CD4-positive, alpha-beta T cell treated with Interleukin-21 for 1 hour (primary cell): ENCODE data around the gene NANOGP8.

Experiments
- DNase-seq: peaks from one replicate; pipeline ENCODE4 v3.0.0-alpha.2; 2020

The NANOGP8 gene

DNA sequence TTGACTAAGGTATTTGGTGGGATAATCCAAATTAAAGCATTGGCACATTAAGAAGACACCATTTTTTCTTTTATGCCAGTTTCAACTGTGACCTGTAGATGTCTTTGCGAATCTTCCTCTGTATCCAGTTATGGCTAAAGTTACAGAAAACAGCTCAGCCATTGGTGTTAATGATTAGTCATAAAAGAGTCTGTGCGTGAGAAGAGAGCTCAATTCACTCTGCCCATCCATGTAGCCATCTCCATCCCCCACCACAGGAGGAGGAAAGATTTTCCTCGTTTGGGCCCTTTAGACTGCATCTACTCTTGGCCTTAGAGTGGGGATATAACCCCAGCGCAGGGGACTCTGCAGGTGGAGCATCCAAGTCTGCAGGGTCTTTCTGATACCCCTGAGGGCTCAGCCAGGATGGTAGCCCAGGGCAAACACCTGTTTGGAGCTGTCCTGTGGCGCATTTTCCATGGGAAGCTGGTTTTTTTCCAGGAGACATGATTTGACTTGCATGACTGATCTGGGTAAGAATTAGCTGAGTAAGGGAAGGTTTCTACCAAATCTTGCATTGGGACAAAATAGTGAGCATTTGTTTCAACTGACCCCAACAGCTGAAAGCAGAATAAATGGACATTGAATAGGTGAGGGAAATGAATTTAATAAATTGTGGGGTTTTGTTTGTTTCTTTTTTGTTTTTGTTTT is 29.5 kb downstream of the NANOGP8 start:
- DNase-seq, result no peak

DNA sequence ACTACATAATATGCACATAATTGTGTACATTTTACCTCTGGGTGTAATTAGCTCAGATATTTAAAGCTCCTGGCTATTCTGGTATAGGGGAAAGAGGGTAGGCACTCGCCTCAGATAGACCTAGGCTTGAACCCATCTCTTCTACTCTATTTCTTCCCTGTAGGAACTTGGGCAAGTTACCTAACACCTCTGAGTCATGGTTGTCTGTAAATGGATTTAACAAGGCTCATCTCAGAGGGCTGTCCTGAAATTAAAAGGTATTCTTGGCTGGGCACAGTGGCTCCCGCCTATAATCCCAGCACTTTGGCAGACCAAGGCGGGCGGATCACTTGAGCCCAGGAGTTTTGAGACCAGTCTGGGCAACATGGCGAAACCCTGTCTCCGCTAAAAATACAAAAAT is 30.7 kb downstream of the NANOGP8 start:
- DNase-seq, result no peak

DNA sequence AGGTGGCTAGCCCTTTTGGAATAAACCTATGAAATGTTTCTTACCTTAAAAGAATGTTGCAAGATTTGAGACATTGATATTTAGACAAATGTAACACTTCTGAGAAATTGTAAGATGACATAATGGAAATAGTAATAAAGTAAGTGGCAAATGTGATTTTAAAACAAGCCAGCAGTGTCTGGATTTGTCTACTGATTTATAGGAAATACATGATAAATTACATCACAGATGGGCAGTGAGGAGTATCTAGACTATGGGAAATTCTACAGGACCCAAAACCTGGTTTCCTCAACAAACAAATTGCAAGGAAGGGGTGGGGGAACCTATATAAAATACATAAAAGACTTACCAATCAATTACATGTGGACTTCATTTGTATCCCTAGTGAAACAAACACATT is 37.1 kb downstream of the NANOGP8 start:
- DNase-seq, result no peak

DNA sequence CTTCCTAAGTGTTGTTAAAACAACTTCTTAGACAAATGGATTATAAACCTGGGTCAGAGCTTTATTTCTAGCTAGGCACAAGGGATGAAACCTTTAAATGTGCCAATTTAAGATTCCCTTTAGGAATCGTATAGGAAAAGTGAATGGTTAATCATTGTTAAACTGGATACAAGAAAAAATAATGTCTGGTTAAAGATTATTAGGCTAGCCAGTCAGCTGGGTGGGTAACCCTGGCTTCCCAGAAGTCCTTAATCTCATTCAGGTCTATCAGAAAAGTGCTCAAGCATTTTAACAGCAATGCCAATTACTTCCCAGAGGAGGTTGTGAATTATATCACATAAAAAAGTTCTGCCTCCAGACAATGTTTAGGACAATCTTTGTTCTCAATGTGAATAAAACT is 37.6 kb downstream of the NANOGP8 start:
- DNase-seq, result no peak

- DNase-seq, result no peak
These were observed 41.6 kb downstream of the NANOGP8 start for GRCh38 chr15:35043373-35044095.

- DNase-seq, result no peak
These were observed 44.5 kb downstream of the NANOGP8 start for GRCh38 chr15:35040339-35041255.

- no peak for DNase-seq
These were observed 46.3 kb downstream of the NANOGP8 start for GRCh38 chr15:35038626-35039451.
